ENCODE results near the gene SIM2.

DNA sequence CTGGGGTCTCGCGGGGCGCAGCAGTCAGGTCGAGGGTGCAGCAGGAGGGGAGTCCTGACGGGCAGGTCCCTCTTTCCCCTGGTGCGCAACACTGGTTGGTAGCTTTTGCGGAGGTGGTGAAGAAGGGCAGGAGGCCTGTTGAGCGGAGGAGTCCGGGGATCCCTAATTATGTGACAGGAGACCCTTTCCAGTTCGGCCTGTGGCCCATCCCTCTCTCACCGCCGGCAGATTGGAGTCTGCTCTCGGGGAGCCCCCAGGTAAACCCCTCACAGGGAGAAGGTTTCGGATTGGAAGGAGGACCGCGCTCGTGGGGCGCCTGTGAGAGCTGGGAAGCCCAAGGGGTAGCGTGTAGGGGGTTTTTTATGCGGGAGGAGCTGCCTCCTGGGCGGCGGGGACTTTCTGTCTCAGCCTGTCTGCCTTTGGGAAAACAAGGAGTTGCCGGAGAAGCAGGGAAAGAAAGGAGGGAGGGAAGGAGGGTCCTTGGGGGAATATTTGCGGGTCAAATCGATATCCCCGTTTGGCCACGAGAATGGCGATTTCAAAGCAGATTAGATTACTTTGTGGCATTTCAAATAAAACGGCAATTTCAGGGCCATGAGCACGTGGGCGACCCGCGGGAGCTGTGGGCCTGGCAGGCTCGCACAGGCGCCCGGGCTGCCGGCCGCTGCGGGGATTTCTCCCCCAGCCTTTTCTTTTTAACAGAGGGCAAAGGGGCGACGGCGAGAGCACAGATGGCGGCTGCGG lies 9.5 kb downstream of the SIM2 start:
- TF ChIP-seq, protein P1, sequence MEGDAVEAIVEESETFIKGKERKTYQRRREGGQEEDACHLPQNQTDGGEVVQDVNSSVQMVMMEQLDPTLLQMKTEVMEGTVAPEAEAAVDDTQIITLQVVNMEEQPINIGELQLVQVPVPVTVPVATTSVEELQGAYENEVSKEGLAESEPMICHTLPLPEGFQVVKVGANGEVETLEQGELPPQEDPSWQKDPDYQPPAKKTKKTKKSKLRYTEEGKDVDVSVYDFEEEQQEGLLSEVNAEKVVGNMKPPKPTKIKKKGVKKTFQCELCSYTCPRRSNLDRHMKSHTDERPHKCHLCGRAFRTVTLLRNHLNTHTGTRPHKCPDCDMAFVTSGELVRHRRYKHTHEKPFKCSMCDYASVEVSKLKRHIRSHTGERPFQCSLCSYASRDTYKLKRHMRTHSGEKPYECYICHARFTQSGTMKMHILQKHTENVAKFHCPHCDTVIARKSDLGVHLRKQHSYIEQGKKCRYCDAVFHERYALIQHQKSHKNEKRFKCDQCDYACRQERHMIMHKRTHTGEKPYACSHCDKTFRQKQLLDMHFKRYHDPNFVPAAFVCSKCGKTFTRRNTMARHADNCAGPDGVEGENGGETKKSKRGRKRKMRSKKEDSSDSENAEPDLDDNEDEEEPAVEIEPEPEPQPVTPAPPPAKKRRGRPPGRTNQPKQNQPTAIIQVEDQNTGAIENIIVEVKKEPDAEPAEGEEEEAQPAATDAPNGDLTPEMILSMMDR (IDR thresholded peaks at IDR 0.05): no peak
- no peak for TF ChIP-seq POLR2A (IDR thresholded peaks at IDR 0.05)
